HL-60 (cell line): ENCODE measurements around the gene WDR17.

Experiments
- CTCF ChIP-seq: IDR thresholded peaks from one replicate; pipeline ENCODE4 v1.5.1; 2011; ENCODE audit warnings: low read length, control low read depth, inconsistent platforms; ENCODE audit not compliant: insufficient read depth
- GABPA ChIP-seq: IDR thresholded peaks from 2 replicates; pipeline ENCODE4 v1.6.1; 2012; ENCODE audit warnings: low read depth
- POLR2AphosphoS5 ChIP-seq: IDR thresholded peaks from 2 replicates; pipeline ENCODE4 v1.6.1; 2012; ENCODE audit warnings: low read depth
- TF ChIP-seq, protein P1 (sequence below): IDR thresholded peaks from 2 replicates; pipeline ENCODE4 v1.6.1; 2012; ENCODE audit warnings: low read depth; ENCODE audit not compliant: insufficient replicate concordance

DNA sequence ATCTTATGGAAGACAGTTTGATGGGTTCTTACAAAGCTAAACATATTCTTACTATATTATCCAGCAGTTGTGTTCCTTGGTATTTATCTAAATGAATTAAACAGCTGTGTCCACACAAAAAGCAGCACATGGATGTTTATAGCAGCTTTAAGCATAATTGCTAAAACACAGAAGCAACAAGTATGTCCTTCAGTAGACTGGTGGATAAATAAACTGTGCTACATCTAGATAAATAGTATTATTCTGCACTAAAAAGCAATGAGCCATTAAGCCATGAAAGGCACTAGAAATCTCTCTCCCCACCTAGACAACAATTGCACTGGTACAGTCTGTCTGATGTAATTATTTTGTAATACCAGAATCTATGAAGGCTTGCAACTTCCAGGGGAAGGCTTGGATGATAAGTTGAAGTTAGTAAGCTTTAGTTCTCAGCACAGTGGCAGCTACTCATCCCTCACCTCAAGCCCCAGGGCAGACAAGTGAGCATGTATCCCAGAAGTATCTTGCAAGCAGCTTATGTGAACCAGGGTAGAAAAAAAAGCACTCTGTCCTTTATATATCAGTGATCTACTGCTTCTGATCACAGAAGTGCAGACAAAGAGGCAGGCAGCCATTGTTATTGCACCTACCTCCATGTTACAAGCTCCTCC, 36.9 kb downstream of the WDR17 start:
- TF ChIP-seq CTCF = no peak
- TF ChIP-seq GABPA = no peak
- TF ChIP-seq, protein P1, sequence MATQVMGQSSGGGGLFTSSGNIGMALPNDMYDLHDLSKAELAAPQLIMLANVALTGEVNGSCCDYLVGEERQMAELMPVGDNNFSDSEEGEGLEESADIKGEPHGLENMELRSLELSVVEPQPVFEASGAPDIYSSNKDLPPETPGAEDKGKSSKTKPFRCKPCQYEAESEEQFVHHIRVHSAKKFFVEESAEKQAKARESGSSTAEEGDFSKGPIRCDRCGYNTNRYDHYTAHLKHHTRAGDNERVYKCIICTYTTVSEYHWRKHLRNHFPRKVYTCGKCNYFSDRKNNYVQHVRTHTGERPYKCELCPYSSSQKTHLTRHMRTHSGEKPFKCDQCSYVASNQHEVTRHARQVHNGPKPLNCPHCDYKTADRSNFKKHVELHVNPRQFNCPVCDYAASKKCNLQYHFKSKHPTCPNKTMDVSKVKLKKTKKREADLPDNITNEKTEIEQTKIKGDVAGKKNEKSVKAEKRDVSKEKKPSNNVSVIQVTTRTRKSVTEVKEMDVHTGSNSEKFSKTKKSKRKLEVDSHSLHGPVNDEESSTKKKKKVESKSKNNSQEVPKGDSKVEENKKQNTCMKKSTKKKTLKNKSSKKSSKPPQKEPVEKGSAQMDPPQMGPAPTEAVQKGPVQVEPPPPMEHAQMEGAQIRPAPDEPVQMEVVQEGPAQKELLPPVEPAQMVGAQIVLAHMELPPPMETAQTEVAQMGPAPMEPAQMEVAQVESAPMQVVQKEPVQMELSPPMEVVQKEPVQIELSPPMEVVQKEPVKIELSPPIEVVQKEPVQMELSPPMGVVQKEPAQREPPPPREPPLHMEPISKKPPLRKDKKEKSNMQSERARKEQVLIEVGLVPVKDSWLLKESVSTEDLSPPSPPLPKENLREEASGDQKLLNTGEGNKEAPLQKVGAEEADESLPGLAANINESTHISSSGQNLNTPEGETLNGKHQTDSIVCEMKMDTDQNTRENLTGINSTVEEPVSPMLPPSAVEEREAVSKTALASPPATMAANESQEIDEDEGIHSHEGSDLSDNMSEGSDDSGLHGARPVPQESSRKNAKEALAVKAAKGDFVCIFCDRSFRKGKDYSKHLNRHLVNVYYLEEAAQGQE = no peak
- no peak for TF ChIP-seq POLR2AphosphoS5
